Coronary artery (tissue), 2 donors: Measurements from ENCODE around the gene MSH4.

ENCODE experiments used
- DNase-seq: peaks from one replicate; pipeline ENCODE4 v3.0.0-alpha.2; 2017; ENCODE audit warnings: low spot score
- H3K27ac ChIP-seq, 2 donors: fragments of 200-600 bp; sonication (generic); one replicate each; pipeline ENCODE4 v1.5.1; 2016 to 2019
- H3K4me3 ChIP-seq: fragments of 200-600 bp; sonication (generic); 2 replicates; pipeline ENCODE4 v1.5.1; 2016; ENCODE audit warnings: mild to moderate bottlenecking, moderate library complexity
- TF ChIP-seq, protein P1 (sequence below): fragments of 200-600 bp; sonication (generic); IDR thresholded peaks from one replicate; pipeline ENCODE4 v1.5.1; 2019; ENCODE audit warnings: antibody characterized with exemption

Gene MSH4

DNA sequence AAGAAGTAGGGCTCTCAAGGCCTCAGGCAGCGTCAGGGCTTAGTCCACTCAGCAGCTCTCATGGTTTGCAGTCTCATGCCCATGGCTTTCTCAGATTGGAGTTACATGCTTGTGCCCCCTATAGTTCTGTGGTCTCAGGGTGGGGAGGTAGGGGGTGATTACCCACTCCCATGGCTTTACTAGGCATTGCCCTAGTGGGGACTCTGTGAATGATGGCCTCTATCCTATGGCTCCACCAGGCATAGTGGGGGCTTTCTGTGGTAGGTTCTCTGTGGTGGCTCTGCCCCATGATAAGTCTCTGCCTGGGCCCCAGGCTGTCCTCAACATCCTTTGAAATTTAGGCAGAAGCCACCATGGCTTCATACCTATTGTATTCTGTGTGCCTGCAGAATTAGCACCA, 48.9 kb downstream of the MSH4 start:
- TF ChIP-seq, protein P1, sequence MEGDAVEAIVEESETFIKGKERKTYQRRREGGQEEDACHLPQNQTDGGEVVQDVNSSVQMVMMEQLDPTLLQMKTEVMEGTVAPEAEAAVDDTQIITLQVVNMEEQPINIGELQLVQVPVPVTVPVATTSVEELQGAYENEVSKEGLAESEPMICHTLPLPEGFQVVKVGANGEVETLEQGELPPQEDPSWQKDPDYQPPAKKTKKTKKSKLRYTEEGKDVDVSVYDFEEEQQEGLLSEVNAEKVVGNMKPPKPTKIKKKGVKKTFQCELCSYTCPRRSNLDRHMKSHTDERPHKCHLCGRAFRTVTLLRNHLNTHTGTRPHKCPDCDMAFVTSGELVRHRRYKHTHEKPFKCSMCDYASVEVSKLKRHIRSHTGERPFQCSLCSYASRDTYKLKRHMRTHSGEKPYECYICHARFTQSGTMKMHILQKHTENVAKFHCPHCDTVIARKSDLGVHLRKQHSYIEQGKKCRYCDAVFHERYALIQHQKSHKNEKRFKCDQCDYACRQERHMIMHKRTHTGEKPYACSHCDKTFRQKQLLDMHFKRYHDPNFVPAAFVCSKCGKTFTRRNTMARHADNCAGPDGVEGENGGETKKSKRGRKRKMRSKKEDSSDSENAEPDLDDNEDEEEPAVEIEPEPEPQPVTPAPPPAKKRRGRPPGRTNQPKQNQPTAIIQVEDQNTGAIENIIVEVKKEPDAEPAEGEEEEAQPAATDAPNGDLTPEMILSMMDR = no peak
- Histone ChIP-seq H3K27ac (no peak overlapping the region), H3K4me3 (no peak overlapping the region)
- DNase-seq = no peak

DNA sequence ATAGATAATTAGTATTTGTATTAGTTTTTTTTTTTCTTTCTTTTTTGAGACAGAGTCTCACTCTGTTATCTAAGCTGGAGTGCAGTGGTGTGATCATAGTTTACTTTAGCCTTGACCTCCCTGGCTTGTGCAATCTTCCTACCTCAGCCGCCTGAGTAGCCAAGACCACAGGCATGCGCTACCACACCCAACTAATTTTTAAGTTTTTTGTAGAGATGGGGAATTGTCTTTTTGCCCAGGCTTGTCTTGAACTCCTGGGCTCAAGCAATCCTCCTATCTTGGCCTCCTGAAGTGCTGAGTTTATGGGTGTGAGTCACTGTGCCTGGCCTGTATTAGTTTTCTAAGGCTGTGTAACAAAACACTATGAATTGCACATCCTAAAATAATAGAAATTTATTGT, 58.3 kb downstream of the MSH4 start:
- Histone ChIP-seq H3K4me3 (no peak overlapping the region), H3K27ac (no peak overlapping the region)
- TF ChIP-seq, protein P1 = no peak
- DNase-seq = no peak

DNA sequence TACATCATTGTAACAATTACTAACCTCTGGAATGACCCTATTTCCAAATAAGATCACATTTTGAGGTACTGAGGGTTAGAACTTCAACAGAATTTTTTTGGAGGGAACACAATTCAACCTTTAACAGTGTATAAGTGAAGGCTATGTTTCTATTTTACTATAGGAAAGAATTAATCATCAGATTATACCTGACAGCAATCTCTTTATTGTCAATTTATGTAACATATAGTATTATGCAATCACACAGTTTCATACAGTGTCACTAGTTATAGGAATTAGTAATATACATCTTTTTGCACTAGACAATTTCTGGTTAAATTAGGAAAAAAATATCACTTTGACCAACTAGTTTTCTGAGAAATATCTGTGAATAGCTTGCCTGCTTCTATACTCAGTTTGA, 59.1 kb downstream of the MSH4 start:
- TF ChIP-seq, protein P1 = no peak
- no peak overlapping the region for H3K27ac ChIP-seq
- no peak for DNase-seq
- no peak overlapping the region for H3K4me3 ChIP-seq

DNA sequence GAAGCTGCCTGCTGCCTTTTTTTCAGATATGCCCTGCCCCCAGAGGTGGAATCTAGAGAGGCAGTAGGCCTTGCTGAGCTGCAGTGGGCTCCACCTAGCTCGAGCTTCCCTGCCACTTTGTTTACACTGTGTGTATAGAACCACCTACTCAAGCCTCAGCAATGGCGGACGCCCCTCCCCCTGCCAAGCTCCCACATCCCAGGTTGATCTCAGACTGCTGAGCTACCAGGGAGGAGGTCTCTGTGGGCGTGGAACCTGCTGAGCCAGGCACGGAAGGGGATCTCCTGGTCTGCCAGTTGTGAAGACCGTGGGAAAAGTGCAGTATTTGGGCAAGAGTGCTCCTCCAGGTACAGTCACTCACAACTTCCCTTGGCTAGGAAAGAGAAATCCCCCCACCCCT, 65.1 kb downstream of the MSH4 start:
- DNase-seq = no peak
- TF ChIP-seq, protein P1 = no peak
- H3K4me3 ChIP-seq = no peak overlapping the region
- no peak overlapping the region for H3K27ac ChIP-seq

DNA sequence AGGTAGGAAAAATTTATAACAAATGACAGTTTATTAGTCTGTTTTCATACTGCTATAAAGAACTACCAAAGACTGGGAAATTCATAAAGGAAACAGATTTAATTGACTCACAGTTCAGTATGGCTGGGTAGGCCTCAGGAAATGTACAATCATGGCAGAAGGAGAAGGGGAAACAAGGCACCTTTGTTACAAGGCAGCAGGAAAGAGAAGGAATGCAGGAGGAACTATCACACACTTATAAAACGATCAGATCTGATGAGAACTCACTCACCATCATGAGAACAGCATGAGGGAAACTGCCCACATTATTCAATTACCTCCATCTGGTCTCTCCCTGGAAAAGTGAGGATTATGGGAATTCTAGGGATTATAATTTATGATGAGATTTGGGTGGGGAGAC, 74.3 kb downstream of the MSH4 start:
- Histone ChIP-seq H3K27ac (no peak overlapping the region), H3K4me3 (no peak overlapping the region)
- DNase-seq = no peak
- TF ChIP-seq, protein P1 = no peak

DNA sequence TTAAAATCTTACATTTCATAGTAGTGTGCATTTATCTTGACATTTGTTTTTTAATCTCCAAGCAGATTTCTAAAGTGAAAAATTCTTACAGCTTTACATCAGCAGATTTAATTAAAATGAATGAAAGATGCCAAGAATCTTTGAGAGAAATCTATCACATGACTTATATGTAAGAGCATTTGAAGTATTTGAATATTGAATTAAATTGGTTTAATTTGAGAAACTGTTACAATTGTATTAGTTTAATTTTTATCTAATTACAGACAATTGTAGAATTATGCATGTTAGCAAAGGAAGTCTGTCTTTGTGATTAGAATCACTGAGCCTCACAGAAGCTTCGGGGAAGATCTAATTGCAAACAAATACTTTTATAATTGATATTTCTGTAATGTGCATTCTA, 83.3 kb downstream of the MSH4 start:
- TF ChIP-seq, protein P1 = no peak
- H3K4me3 ChIP-seq = no peak overlapping the region
- no peak overlapping the region for H3K27ac ChIP-seq
- DNase-seq = no peak

DNA sequence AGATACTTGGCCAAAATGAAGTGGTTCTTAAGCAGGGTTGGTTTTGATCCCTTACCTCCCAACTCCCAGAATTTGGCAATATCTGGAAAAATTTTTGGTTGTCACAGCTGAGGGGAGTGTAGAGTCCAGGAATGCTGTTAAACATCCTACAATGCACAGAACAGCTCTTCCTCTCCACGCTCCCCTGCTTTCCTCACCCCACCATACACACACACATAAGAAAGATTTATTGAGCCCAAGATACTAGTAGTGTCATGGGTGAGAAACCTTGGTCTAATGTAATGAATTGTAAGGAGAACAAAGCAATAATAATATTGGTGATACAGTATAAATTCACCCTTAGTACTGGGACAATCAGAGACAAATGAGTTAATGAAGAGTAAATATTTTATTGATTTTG, 87.8 kb downstream of the MSH4 start:
- no peak for DNase-seq
- Histone ChIP-seq H3K27ac (no peak overlapping the region), H3K4me3 (no peak overlapping the region)
- TF ChIP-seq, protein P1 = no peak
